ENCODE measurements around the gene HOXD12. TPM values are rescaled to one million over a fixed set of nuclear protein-coding genes. Genes with fewer than 3 reads are reported as not detected.

The HOXD12 gene
- total RNA-seq, 1 donor from 2014 or later = not detected

GRCh38 chr2:176079831-176080539, 19.6 kb upstream of the HOXD12 start:
- DNase-seq (peak; percentile 50), ATAC-seq (ENCODE audit: poor library complexity) (peak; percentile 58)
- intact Hi-C loops (cut with DNase I) = no loop called here

DNA sequence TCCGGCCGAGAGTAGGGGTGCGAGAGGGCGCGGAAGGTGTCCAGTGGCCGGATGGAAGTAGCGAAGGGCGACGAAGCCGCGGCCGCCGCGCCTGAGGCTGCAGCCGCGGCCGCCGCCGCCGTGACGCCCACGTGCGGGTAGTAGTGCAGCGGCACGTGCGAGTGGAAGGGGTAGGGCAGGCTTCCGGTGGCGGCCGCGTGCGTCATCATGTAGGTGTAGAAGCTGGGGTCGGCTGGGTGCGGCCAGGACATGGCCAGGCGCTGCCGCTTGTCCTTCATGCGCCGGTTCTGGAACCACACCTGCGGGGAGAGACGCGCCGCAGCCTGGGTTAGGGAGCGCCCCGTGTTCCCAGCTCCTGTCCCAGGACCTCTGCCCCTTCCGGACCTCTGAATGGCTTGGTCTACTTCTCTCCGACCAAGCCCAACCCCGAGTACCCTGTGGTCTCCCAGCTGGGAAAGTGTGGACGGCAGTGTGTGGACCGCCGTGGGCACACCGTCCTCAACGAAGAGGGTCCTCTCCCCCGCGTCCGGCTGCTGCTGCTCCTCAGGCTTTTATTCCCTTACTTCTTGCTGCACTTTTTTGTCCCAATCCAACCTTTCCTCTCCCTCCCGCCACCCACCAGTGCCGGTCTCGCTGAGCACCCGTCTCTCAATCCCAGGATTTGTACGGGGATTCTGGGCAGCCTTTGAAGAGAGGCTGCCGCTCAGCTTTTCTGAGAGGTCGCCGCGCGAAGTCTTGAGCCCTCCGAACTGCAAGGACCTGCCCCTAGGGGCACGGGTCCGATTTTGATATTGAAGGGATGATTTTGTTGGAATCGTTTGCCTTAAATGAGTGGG, 18.8 kb upstream of the HOXD12 start:
- ATAC-seq (ENCODE audit: poor library complexity) (no peak), DNase-seq (no peak)
- intact Hi-C loops (cut with DNase I) = no loop called here

DNA sequence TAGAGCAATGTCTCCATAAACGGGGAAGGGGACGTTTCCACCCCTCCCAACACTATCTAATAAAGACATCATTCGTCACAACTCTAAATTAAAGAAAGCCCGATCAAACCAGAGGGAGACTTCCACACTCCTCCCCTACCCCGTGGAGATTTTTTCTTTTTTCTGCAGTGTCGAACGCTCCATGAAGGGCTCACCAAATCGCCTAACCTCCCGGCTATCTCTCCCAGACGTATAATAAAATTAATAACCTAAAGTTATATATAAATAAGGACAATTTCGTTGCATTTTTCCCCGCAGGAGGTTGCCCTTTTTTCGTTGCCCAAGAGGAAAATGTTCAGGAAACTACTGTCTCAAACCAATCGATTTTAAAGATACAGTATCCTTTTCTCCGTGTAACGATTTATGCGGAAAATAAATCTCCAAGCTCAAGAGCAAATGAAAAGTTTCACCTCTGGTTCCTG, 18.2 kb upstream of the HOXD12 start:
- intact Hi-C loops (cut with DNase I) = no loop called here
- ATAC-seq (ENCODE audit: poor library complexity) = no peak
- no peak for DNase-seq

DNA sequence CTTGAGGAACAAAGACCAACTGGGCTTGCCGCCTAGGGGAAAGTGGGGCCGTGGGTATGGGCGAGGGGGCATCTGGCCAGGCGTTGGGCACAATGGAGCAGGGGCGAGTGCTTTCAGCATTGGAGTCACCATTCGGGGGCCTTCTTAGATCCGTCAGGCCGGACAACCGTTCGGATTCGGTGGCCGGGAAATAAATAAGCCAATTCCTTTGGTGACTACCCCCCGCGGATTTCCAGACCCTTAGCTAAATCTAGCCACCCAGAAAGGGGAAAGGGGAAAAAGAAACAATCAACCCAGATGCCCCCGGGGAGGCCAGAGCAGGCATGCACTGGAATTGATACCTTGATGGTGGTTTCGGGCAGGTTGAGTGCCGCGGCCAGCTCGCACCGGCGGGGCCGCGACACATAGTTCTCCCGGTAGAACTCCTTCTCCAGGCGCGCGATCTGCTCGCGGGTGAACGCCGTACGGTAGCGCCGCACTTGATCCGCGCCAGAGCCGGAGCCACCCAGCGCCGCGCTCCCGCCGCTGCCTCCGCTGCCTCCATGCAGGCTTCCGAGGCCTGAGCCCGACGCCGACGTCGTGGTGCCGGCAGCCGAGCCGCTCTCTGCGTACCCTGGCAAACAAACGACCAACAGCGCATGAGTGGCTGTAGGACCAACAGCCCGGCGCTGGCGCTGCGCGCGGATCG, 17.6 kb upstream of the HOXD12 start:
- intact Hi-C loops (cut with DNase I) = no loop called here
- ATAC-seq (ENCODE audit: poor library complexity) (no peak), DNase-seq (no peak)

DNA sequence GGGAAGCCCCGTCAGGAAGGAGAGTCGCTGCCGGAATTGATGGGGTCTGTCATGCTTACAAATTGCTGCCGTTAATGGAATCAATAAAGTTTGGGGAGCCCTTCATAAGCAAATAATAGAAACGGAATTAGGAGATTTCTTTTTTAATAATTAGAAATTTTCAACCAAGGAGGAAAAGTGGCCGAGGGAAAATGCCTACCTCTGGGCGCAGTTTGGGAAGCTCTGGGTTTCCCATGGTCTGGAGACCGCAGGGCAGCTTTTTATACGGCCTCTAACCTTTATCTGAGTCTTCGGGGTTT, 17.1 kb upstream of the HOXD12 start:
- ATAC-seq (ENCODE audit: poor library complexity) (no peak), DNase-seq (no peak)
- intact Hi-C loops (cut with DNase I) = no loop called here

DNA sequence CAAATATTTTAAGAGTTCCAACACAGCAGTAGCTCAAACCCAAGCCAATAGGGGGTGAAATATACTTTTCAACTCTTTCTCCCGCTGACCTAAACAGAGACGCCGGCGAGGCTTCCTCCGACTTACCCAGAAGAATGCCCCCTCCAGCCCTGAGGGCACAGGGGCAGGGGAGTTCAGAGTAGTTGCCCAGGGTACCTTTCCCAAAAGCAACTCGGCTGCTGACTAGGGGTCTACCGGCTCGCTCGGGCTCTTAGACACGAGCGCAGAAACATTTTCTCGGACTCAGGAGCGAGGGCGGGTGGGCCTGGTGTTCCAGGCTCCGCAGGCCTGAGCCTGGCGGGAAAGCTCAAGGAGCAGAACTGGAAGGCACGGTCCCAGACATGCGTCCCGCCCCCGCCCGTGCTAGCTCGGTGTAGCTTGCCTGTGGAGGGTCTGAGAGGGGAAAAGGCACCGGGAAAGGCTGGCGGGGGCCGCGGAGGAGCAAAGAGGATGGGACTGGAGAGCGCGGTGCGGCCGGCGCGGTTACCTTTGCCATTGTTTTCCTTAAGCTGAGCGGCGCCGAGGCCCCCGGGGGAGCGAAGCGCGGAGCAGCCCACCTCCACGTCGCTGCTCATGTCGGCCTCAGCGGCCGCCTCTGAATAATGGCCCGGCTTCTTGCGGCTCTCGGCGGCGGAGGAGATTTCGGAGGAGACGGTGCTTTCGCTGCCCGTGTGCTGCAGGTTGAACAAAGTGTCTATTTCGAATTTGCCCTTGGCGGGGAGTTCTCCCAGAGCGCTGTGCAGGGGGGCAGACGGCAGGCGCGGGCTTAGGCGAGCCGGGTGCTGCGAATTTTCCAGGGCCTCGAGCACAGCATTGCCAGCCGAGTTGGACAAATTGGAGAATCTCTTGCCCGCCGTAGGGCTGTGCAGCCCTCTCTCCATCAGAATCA, 16.5 kb upstream of the HOXD12 start:
- no peak for DNase-seq
- ATAC-seq (ENCODE audit: poor library complexity) = no peak
- intact Hi-C loops (cut with DNase I) = no loop called here

- no peak for DNase-seq
- ATAC-seq (ENCODE audit: poor library complexity) = no peak
- intact Hi-C loops (cut with DNase I) = no loop called here
Measured at GRCh38 chr2:176083796-176084261, 15.8 kb upstream of the HOXD12 start, which contains the start of gene EVX2. Gene EVX2 (minus strand): TSS chr2:176083962. CDS start chr2:176083776, 186 bp downstream.

- intact Hi-C loops (cut with DNase I) = loop anchor here (5.0 kb wide), 1 partner anchor 397 kb away; no protein-coding TSS in a partner anchor
- ATAC-seq (ENCODE audit: poor library complexity) (no peak), DNase-seq (no peak)
Measured at GRCh38 chr2:176084611-176085119, 14.9 kb upstream of the HOXD12 start.

GRCh38 chr2:176085120-176085788, 14.3 kb upstream of the HOXD12 start:
- intact Hi-C loops (cut with DNase I) = loop anchor here (5.0 kb wide), 1 partner anchor 398 kb away; no protein-coding TSS in a partner anchor
- DNase-seq = no peak
- no peak for ATAC-seq (ENCODE audit: poor library complexity)

- ATAC-seq (ENCODE audit: poor library complexity) (peak; percentile 54), DNase-seq (peak; percentile 51)
- intact Hi-C loops (cut with DNase I) = loop anchor here (5.0 kb wide), 1 partner anchor 399 kb away; no protein-coding TSS in a partner anchor
Measured at GRCh38 chr2:176085861-176086771, 13.5 kb upstream of the HOXD12 start.

DNA sequence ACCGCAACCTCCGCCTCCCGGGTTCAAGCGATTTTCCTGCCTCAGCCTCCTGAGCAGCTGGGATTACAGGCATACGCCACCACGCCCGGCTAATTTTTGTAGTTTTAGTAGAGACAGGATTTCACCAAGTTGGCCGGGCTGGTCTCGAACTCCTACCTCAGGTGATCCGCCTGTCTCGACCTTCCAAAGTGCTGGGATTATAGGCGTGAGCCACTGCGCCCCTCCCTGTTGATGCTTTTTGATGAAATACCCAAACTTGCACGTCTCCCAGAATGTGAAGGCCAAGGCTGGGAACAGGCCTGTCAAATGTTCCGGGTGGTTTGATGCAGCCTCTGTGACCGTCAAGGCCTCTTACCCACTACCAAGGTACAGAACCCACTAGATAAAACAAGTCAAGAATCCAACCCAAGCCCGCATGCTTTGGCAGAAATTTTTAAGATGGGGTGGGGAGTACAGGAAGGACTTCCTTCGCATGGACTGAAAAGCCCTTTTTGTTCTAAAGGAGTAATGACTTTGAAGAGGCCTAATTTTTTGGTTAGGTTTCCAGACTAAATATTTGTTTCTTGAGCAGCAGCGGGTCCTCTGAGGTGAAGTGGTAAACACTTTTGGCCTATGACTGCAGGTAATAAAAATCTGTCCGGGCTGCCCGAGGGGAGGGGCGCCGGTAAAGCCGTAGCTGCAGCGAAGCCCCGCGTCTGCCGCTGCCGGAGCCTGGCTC, 12.1 kb upstream of the HOXD12 start:
- ATAC-seq (ENCODE audit: poor library complexity) (no peak), DNase-seq (no peak)
- intact Hi-C loops (cut with DNase I) = loop anchor here (5.0 kb wide), 1 partner anchor 400 kb away; no protein-coding TSS in a partner anchor

DNA sequence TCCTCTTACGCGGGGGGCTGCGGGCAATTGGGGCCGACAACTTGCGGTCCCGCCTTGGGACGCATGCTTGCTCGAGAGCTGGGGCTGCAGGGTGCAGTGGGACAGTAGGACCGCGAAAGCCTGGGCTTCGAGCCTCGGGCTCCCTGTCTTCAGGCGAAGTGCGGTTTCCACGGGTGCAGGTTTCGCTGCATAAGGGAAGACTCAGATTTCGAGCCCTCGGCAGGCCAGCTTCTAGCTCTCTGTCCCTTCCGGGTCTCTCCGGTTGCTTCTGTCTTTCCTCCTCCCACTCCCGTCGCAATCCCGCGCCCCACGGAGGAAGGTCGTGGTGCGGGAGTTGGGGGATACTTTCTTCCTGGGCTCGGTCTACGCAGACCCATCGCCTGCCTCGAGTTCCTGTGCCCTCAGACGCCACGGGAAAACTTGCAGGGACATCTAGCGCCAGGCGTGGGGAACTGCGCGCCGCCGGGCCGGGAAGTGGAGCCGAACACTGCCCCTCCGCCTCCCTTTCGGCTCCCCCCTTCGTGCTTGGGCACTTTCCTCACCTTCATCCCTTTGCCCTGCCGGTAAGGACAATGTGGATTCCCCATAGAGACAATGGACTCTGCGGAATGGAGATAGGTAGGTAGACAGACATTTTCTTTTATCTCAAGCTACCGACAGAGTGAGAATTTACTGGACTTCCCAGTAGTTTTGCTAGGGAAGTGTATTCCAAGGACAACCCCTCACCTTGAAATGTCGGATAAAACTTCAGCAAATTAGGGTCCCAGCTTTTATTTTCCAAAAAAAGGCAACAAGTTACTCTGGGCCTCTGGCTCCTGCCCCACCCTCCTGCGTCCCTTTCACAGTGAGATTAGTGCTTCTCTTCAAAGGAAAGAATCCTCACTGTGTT, 11.3 kb upstream of the HOXD12 start:
- ATAC-seq (ENCODE audit: poor library complexity) (peak; percentile 87), DNase-seq (peak; percentile 67)
- intact Hi-C loops (cut with DNase I) = loop anchor here (5.0 kb wide), 1 partner anchor 401 kb away; no protein-coding TSS in a partner anchor

DNA sequence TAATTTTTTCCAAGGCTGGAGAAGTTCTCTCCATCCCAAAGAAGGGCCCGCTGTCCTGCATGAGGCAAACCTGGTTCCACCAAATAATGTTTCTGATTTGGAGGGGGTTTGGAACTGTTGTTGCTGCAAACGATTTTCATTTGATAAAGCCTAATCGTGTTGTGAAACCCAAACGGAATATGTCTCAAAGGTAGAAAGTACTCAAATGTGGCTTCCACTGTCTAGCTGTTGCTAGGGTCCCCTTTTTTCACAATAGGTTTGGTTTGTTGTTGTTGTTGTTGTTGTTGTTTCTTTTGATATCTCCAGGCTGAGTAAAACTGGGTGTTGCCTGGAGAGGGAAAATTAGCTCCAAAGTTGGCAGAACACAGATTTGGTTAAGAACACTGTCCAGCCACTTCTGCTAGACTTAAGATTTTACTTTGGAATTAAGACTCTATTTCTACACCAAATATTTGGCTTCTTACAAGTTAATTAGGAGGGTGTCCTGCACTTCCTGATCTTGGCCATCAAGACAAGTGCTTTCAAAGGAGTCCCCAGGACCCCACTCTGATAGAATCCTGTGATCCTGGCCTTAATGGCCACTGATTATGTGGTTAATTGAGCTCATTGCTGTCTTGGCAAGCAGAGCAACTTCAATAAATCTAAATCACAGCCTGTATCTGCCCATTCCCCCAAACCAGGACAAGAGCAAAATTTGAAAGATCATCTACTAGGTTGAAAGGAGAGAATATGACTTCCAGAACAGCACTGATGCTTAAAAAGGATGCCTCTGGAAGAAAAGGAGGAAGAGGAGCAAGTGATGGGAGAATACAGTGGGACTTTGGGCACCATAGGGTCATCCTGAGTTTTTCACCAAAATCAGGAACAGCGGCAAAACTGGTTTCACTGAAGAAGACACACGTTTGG, 10.4 kb upstream of the HOXD12 start:
- no peak for DNase-seq
- ATAC-seq (ENCODE audit: poor library complexity) = no peak
- intact Hi-C loops (cut with DNase I) = loop anchor here (5.0 kb wide), 1 partner anchor 402 kb away; no protein-coding TSS in a partner anchor

Measured in Right ventricle myocardium superior (tissue), 1 donor.